Peyer's patch (tissue), 4 donors: ENCODE results near the gene MX1. TPM values are rescaled to one million over a fixed set of nuclear protein-coding genes. Genes with fewer than 3 reads are reported as not detected.
A peak's percentile ranks its signal among the peaks of the same experiment; 100 is the strongest.

Experiments used
- DNase-seq, 3 donors: peaks; one replicate each; pipeline ENCODE4 v3.0.0-alpha.2; 2017 to 2019
- H3K27ac ChIP-seq, 4 donors: fragments of 200-600 bp; sonication (generic); one replicate each; pipeline ENCODE4 v1.5.1; 2016 to 2019
- H3K27me3 ChIP-seq, 2 donors: fragments of 200-600 bp; sonication (generic); one replicate each; pipeline ENCODE4 v1.5.1; 2019
- H3K36me3 ChIP-seq, 3 donors: fragments of 200-600 bp; sonication (generic); one replicate each; pipeline ENCODE4 v1.5.1; 2016 to 2019
- H3K4me1 ChIP-seq, 4 donors: fragments of 200-600 bp; sonication (generic); one replicate each; pipeline ENCODE4 v1.5.1; 2016 to 2019
- H3K4me3 ChIP-seq, 4 donors: fragments of 200-600 bp; sonication (generic); 1 replicate in 3 of 4; 2 replicates in 1 of 4; pipeline ENCODE4 v1.5.1; 2016 to 2019; ENCODE audit warnings: mild to moderate bottlenecking in 1 of 4
- H3K9me3 ChIP-seq, 4 donors: fragments of 200-600 bp; sonication (generic); one replicate each; pipeline ENCODE4 v1.5.1; 2016 to 2019; ENCODE audit warnings: mild to moderate bottlenecking in 1 of 4
- CTCF ChIP-seq, 6 experiments: fragments of 450-650 bp in 4 of 6; fragments of 200-600 bp in 2 of 6; sonication (generic) in 1 of 6; IDR thresholded peaks; one replicate each; pipeline ENCODE4 v1.5.1; 2017 to 2019; ENCODE audit warnings: antibody characterized with exemption in 6 of 6, mild to moderate bottlenecking in 3 of 6, moderate library complexity in 1 of 6
- POLR2A ChIP-seq, 2 donors: fragments of 450-650 bp; IDR thresholded peaks; one replicate each; pipeline ENCODE4 v1.5.1; 2017; ENCODE audit warnings: antibody characterized with exemption in 2 of 2, mild to moderate bottlenecking in 2 of 2, moderate library complexity in 2 of 2
- total RNA-seq, 4 donors: library from RNA; depleted of rRNA; stranded (reverse); fragments of >200 nt; gene quantifications; one replicate each; pipeline ENCODE4 v1.1.0, GENCODE V29; 2016

The MX1 gene
- total RNA-seq, 4 donors from 2014 or later: 52.4 to 109 (median 78.9) TPM

DNA sequence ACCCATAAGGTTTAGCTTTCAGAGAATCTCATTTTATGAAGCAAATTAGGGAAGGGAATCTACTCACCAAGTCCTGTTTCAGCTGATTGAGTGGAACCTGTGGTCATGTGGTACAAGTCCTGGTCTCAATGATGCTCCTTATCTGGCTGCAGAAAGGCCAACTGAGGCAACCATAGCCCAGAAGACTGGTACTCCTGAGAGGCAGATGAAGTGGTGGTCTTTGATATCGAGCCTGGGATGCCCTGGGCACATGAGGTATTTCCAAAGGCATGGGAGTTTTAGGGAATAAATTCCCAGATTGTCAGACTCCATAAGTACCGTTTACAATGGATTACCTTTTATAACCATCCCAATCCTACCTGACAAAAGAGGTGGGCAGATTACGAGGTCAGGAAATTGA, 3.3 kb downstream of the MX1 start:
- TF ChIP-seq CTCF (IDR thresholded peaks at IDR 0.05): no peak
- no peak for TF ChIP-seq POLR2A (IDR thresholded peaks at IDR 0.05)
- Histone ChIP-seq H3K9me3 (no peaks in the 10 kb centered on the region), H3K4me3 (no peak overlapping the region), H3K27ac (no peak overlapping the region), H3K4me1 (peaks cover 0 to 27% (median 6%) of the 10 kb centered on the region in 4 donors), H3K27me3 (no peaks in the 10 kb centered on the region), H3K36me3 (peaks cover 0 to 42% (median 0%) of the 10 kb centered on the region in 3 donors)
- no peak for DNase-seq

- Histone ChIP-seq H3K27me3 (no peaks in the 10 kb centered on the region), H3K27ac (no peak overlapping the region), H3K9me3 (no peaks in the 10 kb centered on the region), H3K4me1 (peaks cover 0 to 27% (median 6%) of the 10 kb centered on the region in 4 donors), H3K4me3 (no peak overlapping the region), H3K36me3 (peaks cover 0 to 49% (median 0%) of the 10 kb centered on the region in 3 donors)
- no peak for TF ChIP-seq POLR2A (IDR thresholded peaks at IDR 0.05)
- TF ChIP-seq CTCF (IDR thresholded peaks at IDR 0.05): no peak
- DNase-seq: no peak
Measured at GRCh38 chr21:41429925-41430491, 4.0 kb downstream of the MX1 start.

GRCh38 chr21:41431788-41432548, 5.9 kb downstream of the MX1 start:
- TF ChIP-seq CTCF (IDR thresholded peaks at IDR 0.05) (no peak), POLR2A (IDR thresholded peaks at IDR 0.05) (no peak)
- Histone ChIP-seq H3K4me3 (no peak overlapping the region), H3K27me3 (no peaks in the 10 kb centered on the region), H3K27ac (peak overlapping the region in 3 of 4 donors; percentile 37 to 90 (median 80)), H3K36me3 (peaks cover 0 to 68% (median 0%) of the 10 kb centered on the region in 3 donors), H3K4me1 (peaks cover 0 to 21% (median 6%) of the 10 kb centered on the region in 4 donors), H3K9me3 (no peaks in the 10 kb centered on the region)
- DNase-seq: peak in 2 of 3 donors; percentile 85 to 87

DNA sequence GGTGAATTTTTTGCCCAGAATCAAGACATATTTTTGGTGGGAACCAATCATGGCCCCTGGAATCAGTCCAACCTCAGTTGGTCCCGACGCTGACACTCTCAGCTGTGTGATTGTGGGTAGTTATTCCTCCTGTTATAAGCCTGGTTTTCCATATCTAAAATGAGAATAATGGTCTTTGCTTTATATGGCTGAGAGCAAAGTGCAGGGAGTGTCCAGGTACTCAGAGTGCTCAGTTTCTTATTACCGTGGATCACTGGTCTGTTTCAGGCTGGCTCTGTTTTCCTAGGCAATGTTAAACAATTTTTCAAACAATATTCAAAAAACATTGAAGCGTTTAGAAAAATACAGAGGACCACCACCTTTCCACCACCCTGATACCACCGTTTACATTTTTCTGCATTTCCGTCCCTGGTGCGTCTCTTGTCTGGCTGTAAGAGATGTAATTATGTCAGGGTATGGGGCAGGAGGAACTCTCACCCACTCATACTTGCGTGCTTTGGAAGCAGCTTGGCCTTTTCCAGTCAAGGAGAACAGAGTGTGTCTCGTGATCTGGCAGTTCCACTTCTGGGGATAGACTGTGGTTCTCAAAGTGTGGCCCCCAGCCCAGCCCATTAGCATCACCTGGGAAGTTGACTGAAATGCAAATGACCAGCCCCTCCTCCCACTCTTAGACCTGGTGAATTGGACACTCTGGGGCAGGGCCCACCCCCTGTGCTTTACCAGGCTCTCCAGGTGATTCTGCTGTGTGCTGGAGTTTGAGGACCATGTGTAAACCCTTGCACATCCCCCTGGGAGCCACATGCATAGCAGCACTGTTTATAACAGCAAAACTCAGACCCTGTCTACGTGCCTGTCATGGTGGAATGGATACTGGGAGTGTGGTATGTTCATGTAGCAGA, 6.8 kb downstream of the MX1 start:
- no peak for DNase-seq
- Histone ChIP-seq H3K36me3 (peaks cover 0 to 76% (median 0%) of the 10 kb centered on the region in 3 donors), H3K27me3 (no peaks in the 10 kb centered on the region)

More for the DNA sequence above, 6.8 kb downstream of the MX1 start:
- peaks cover 0 to 18% (median 5%) of the 10 kb centered on the region in 4 donors for H3K4me1 ChIP-seq
- peak overlapping the region in 3 of 4 donors; percentile 37 to 90 (median 80) for H3K27ac ChIP-seq
- TF ChIP-seq POLR2A (IDR thresholded peaks at IDR 0.05) (no peak), CTCF (IDR thresholded peaks at IDR 0.05) (peak in 1 of 6 experiments; percentile 1)
- H3K9me3 ChIP-seq: no peaks in the 10 kb centered on the region
- H3K4me3 ChIP-seq: no peak overlapping the region
